Thyroid gland (tissue), 4 donors: ENCODE measurements around the gene AATF.

Source experiments
- CTCF ChIP-seq, 6 experiments: fragments of 200-600 bp in 3 of 6; fragments of 450-650 bp in 3 of 6; sonication (generic) in 3 of 6; IDR thresholded peaks; one replicate each; pipeline ENCODE4 v1.5.1; 2016 to 2019; ENCODE audit warnings: antibody characterized with exemption in 6 of 6, mild to moderate bottlenecking in 2 of 6, inconsistent platforms in 1 of 6, moderate library complexity in 1 of 6
- POLR2A ChIP-seq, 2 donors: fragments of 450-650 bp; IDR thresholded peaks; one replicate each; pipeline ENCODE4 v1.6.1; 2017; ENCODE audit warnings: antibody characterized with exemption in 2 of 2, mild to moderate bottlenecking in 2 of 2, moderate library complexity in 1 of 2

- TF ChIP-seq CTCF (IDR thresholded peaks at IDR 0.05) (no peak), POLR2A (IDR thresholded peaks at IDR 0.05) (no peak)
These were observed 18.2 kb upstream of the AATF start for GRCh38 chr17:36930583-36930900.
